Nephron progenitor cell (in vitro differentiated cells): Measurements from ENCODE around the gene ACTL10.
A peak's percentile ranks its signal among the peaks of the same experiment; 100 is the strongest.

Experiments used
- DNase-seq: peaks from one replicate; pipeline ENCODE4 v3.0.0; 2021
- H3K27ac Mint-ChIP-seq: 2 replicates; pipeline ENCODE4 v1.8.0; 2021; ENCODE audit warnings: mild to moderate bottlenecking, moderate library complexity, mixed read lengths
- H3K27me3 Mint-ChIP-seq: 2 replicates; pipeline ENCODE4 v1.8.0; 2021; ENCODE audit warnings: mild to moderate bottlenecking, low read depth, mixed read lengths; ENCODE audit not compliant: poor library complexity
- H3K36me3 Mint-ChIP-seq: 2 replicates; pipeline ENCODE4 v1.8.0; 2021; ENCODE audit warnings: low read depth, mixed read lengths
- H3K4me1 Mint-ChIP-seq: 2 replicates; pipeline ENCODE4 v1.8.0; 2021; ENCODE audit warnings: mixed read lengths
- H3K4me3 Mint-ChIP-seq: 2 replicates; pipeline ENCODE4 v1.8.0; 2021; ENCODE audit warnings: mild to moderate bottlenecking, moderate library complexity, mixed read lengths
- H3K9me3 Mint-ChIP-seq: 2 replicates; pipeline ENCODE4 v1.8.0; 2021; ENCODE audit warnings: mild to moderate bottlenecking, moderate library complexity, mixed read lengths
- TF ChIP-seq, protein P1 (sequence below): fragments of 200-600 bp; sonication (generic); IDR thresholded peaks from 2 replicates; pipeline ENCODE4 v1.5.0; 2021; ENCODE audit warnings: antibody characterized with exemption

Gene ACTL10

GRCh38 chr20:33666293-33667244, at the start of gene ACTL10:
Gene ACTL10 (plus strand): TSS chr20:33666943. CDS start chr20:33667498, 555 bp downstream.
- H3K4me1 Mint-ChIP-seq, result peaks cover 32% of the 10 kb centered on the region
- H3K27ac Mint-ChIP-seq, result peak within 1 kb of the TSS; percentile 68

DNA sequence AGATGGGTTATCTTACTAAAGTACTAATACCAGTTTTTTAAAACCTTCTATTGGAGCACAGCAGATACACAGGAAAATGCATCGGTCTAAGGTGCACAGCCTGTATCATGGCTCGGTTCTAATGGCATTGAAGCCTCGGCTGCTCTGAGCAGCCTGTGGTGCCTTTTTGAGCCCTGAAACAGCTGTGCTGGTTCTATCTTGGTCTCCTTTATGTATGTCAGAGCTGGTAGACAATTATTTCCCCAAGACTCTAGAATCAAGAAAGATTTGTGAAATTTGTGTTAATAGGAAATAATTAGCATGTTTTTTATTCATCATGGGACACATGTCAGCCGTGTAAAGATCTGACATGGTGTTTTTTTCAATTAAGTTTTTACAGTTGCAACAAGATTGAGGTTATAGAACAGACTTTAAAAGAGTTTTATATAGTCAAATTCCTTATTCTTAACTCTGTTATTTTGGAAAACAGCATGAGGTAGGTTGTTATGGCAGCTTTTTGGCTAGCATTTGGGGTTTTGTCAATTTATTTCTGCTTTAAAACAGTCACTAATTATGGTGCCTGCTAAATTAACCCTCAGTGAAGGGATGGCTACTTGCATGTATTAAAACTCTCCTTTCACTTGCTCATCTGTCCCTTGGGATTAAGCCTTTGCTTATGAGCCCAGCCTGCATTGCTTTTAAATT, 44.9 kb upstream of the ACTL10 start:
- H3K4me1 Mint-ChIP-seq, result no peaks in the 10 kb centered on the region
- TF ChIP-seq, protein P1, sequence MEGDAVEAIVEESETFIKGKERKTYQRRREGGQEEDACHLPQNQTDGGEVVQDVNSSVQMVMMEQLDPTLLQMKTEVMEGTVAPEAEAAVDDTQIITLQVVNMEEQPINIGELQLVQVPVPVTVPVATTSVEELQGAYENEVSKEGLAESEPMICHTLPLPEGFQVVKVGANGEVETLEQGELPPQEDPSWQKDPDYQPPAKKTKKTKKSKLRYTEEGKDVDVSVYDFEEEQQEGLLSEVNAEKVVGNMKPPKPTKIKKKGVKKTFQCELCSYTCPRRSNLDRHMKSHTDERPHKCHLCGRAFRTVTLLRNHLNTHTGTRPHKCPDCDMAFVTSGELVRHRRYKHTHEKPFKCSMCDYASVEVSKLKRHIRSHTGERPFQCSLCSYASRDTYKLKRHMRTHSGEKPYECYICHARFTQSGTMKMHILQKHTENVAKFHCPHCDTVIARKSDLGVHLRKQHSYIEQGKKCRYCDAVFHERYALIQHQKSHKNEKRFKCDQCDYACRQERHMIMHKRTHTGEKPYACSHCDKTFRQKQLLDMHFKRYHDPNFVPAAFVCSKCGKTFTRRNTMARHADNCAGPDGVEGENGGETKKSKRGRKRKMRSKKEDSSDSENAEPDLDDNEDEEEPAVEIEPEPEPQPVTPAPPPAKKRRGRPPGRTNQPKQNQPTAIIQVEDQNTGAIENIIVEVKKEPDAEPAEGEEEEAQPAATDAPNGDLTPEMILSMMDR, result no peak
- H3K27me3 Mint-ChIP-seq, result no peaks in the 10 kb centered on the region
- H3K36me3 Mint-ChIP-seq, result peaks cover 57% of the 10 kb centered on the region
- no peak overlapping the region for H3K27ac Mint-ChIP-seq
- no peaks in the 10 kb centered on the region for H3K9me3 Mint-ChIP-seq
- DNase-seq, result no peak
- no peak overlapping the region for H3K4me3 Mint-ChIP-seq

More at GRCh38 chr20:33666293-33667244, at the start of gene ACTL10:
- H3K36me3 Mint-ChIP-seq, result peaks cover 14% of the 10 kb centered on the region
- H3K9me3 Mint-ChIP-seq, result no peaks in the 10 kb centered on the region
- peak within 1 kb of the TSS; percentile 84 for H3K4me3 Mint-ChIP-seq
- no peaks in the 10 kb centered on the region for H3K27me3 Mint-ChIP-seq
- TF ChIP-seq, protein P1, result no peak
- DNase-seq, result peak; percentile 85

DNA sequence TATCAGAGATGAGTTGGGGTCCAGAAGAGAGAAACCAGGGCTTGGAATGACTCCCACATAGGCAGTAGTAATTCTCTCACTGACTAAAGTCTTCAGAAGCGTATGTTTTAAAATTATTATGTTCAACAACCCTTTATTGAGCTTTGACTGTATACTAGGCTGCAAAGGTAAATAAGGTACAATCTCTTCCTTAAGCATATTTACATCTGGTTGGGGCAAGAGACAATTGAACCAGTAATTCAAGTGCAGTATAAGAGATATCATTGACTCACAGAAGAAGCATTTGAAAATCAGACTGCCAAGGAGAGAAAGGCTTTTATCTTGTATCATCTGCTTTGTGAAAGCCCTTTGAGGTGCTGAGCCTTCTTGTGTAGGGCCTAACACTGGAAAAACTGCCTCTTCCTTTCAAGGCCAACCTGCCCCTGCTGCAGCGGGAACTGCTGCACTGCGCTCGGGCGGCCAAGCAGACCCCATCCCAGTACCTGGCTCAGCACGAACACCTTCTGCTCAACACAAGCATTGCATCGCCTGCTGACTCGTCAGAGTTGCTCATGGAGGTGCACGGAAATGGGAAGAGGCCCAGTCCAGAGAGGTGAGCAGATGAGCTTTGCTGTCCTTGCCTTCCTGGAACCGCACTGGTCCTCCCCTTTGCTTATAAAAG, 43.9 kb upstream of the ACTL10 start:
- Mint-ChIP-seq H3K27ac (no peak overlapping the region), H3K36me3 (peaks cover 61% of the 10 kb centered on the region), H3K9me3 (no peaks in the 10 kb centered on the region), H3K27me3 (no peaks in the 10 kb centered on the region), H3K4me1 (no peaks in the 10 kb centered on the region), H3K4me3 (no peak overlapping the region)
- no peak for DNase-seq
- TF ChIP-seq, protein P1, result no peak

DNA sequence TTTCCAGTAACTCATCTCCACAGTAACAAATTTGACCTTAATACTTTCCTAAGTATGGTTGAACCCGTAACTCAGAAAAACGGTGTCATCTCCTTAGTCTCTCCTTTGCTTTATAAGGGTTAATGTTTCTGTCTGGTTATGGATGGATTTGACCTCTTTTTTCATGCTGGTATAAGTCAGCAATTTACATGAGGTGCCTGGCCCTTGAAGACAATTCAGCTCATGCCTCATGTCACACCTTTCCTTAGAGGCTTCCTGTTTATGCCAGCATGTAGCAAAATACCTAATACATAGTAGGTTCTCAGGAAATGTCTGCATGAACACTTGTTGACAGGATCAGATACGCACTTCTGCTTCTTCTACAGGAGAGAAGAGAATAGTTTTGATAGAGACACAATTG, 42.3 kb upstream of the ACTL10 start:
- Mint-ChIP-seq H3K9me3 (no peaks in the 10 kb centered on the region), H3K4me1 (no peaks in the 10 kb centered on the region)
- TF ChIP-seq, protein P1, result no peak

DNA sequence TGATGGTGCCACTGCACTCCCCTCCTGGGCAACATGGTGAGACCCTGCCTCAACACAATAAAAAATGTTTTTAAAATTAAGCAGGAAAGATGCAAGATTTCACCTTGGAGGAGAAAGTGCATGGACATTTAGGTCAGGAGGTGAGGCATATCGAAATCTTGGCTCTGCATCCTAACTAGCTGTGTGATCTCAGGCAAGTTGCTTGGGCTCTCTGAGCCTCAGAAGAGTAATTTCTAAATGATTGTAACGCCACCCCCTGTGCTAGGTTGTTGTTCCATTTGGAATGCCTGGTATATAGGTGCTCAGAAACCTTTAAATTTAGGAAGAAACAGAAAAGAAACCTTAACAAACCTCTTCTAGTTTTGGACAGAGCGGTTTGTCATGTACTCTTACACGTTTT, 40.6 kb upstream of the ACTL10 start:
- Mint-ChIP-seq H3K36me3 (peaks cover 82% of the 10 kb centered on the region), H3K27ac (no peak overlapping the region), H3K27me3 (no peaks in the 10 kb centered on the region), H3K9me3 (no peaks in the 10 kb centered on the region), H3K4me1 (no peaks in the 10 kb centered on the region), H3K4me3 (no peak overlapping the region)
- no peak for DNase-seq
- TF ChIP-seq, protein P1, result no peak

More for the DNA sequence above, 42.3 kb upstream of the ACTL10 start:
- Mint-ChIP-seq H3K36me3 (peaks cover 77% of the 10 kb centered on the region), H3K27ac (no peak overlapping the region), H3K4me3 (no peak overlapping the region), H3K27me3 (no peaks in the 10 kb centered on the region)
- no peak for DNase-seq
